ENCODE measurements around the gene HEATR5B.

DNA sequence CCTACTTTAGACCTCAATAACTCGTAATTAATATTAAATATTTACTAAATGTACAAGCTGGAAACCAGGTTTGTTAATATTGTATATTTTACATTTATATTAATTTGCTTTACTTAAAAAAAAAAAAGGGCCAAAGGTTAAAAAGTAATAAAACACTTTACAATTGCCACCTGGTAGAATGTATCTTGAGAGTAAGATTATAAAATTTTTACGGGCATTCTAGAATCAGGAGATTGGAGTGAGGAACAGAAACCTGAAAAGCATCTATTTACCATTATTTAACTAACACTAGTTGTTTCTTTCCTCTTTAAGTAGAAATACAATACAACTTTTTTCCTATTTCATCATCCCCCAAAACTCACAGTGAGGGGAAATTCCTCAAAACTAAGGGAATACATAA lies 102.3 kb downstream of the HEATR5B start:
- TF ChIP-seq, protein P1, sequence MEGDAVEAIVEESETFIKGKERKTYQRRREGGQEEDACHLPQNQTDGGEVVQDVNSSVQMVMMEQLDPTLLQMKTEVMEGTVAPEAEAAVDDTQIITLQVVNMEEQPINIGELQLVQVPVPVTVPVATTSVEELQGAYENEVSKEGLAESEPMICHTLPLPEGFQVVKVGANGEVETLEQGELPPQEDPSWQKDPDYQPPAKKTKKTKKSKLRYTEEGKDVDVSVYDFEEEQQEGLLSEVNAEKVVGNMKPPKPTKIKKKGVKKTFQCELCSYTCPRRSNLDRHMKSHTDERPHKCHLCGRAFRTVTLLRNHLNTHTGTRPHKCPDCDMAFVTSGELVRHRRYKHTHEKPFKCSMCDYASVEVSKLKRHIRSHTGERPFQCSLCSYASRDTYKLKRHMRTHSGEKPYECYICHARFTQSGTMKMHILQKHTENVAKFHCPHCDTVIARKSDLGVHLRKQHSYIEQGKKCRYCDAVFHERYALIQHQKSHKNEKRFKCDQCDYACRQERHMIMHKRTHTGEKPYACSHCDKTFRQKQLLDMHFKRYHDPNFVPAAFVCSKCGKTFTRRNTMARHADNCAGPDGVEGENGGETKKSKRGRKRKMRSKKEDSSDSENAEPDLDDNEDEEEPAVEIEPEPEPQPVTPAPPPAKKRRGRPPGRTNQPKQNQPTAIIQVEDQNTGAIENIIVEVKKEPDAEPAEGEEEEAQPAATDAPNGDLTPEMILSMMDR (IDR thresholded peaks at IDR 0.05; ENCODE audit: insufficient read depth, low read length) = no peak
- no peak for TF ChIP-seq POLR2AphosphoS5 (IDR thresholded peaks at IDR 0.05; ENCODE audit: low read depth)
- no peak for TF ChIP-seq SPI1 (IDR thresholded peaks at IDR 0.05; ENCODE audit: borderline replicate concordance, low read depth)
